Suprapubic skin (tissue), 4 donors: Measurements from ENCODE around the gene UMAD1. TPM values are rescaled to one million over a fixed set of nuclear protein-coding genes. Genes with fewer than 3 reads are reported as not detected.
"Not testable (repeated sequence)": the region's sequence is repeated elsewhere in the genome, so short reads cannot be mapped to it uniquely, and the experiment has no call there.

ENCODE experiments used
- DNase-seq, 2 donors: peaks; one replicate each; pipeline ENCODE4 v3.0.0-alpha.2; 2019; ENCODE audit warnings: low spot score in 2 of 2
- H3K27ac ChIP-seq: fragments of 200-600 bp; sonication (generic); one replicate; pipeline ENCODE4 v1.5.1; 2019
- H3K27me3 ChIP-seq: fragments of 200-600 bp; sonication (generic); one replicate; pipeline ENCODE4 v1.5.1; 2019
- H3K36me3 ChIP-seq: fragments of 200-600 bp; sonication (generic); one replicate; pipeline ENCODE4 v1.5.1; 2019
- H3K4me1 ChIP-seq: fragments of 200-600 bp; sonication (generic); one replicate; pipeline ENCODE4 v1.5.1; 2019
- H3K4me3 ChIP-seq: fragments of 200-600 bp; sonication (generic); one replicate; pipeline ENCODE4 v1.5.1; 2019; ENCODE audit warnings: mild to moderate bottlenecking
- H3K9me3 ChIP-seq: fragments of 200-600 bp; sonication (generic); one replicate; pipeline ENCODE4 v1.5.1; 2019
- CTCF ChIP-seq, 2 donors: fragments of 200-600 bp in 1 of 2; fragments of 450-650 bp in 1 of 2; sonication (generic) in 1 of 2; IDR thresholded peaks; one replicate each; pipeline ENCODE4 v1.5.1; 2016 to 2019; ENCODE audit warnings: antibody characterized with exemption in 2 of 2, mild to moderate bottlenecking in 1 of 2, moderate library complexity in 1 of 2
- EP300 ChIP-seq: sonication (generic); formaldehyde crosslinking; IDR thresholded peaks from one replicate; pipeline ENCODE4 v1.6.1; 2017; ENCODE audit warnings: antibody characterized with exemption
- POLR2A ChIP-seq, 2 donors: fragments of 450-650 bp; IDR thresholded peaks; one replicate each; pipeline ENCODE4 v1.6.1; 2017; ENCODE audit warnings: antibody characterized with exemption in 2 of 2, mild to moderate bottlenecking in 2 of 2, moderate library complexity in 2 of 2
- POLR2AphosphoS5 ChIP-seq, 3 donors: sonication (generic); formaldehyde crosslinking; IDR thresholded peaks; one replicate each; pipeline ENCODE4 v1.6.1; 2017; ENCODE audit warnings: antibody characterized with exemption in 3 of 3
- WGBS: methylation state at CpG from one replicate; pipeline ENCODE4 v1.1.5; 2018; 5-methylcytosine and 5-hydroxymethylcytosine counted together
- total RNA-seq, 4 donors: library from RNA; depleted of rRNA; stranded (reverse); fragments of >200 nt; gene quantifications; one replicate each; pipeline ENCODE4 v1.1.0, GENCODE V29; 2016

UMAD1 gene
- total RNA-seq, 4 donors from 2014 or later = 9.3 to 28.9 (median 17.7) TPM

- Histone ChIP-seq H3K4me3 (no peak overlapping the region), H3K4me1 (no peaks in the 10 kb centered on the region), H3K27me3 (no peaks in the 10 kb centered on the region), H3K9me3 (no peaks in the 10 kb centered on the region), H3K27ac (no peak overlapping the region), H3K36me3 (no peaks in the 10 kb centered on the region)
- TF ChIP-seq CTCF (IDR thresholded peaks at IDR 0.05) (no peak), POLR2AphosphoS5 (IDR thresholded peaks at IDR 0.05) (no peak), EP300 (no peak), POLR2A (IDR thresholded peaks at IDR 0.05) (no peak)
- WGBS = 95% methylated on average over 2 of the region's 2 CpGs
- DNase-seq = no peak
Observed at GRCh38 chr7:7802531-7802930, 162.0 kb downstream of the UMAD1 start.

- no peak overlapping the region for H3K4me3 ChIP-seq
- WGBS = 83% methylated on average over 3 of the region's 3 CpGs
Observed at GRCh38 chr7:7803715-7804178, 163.2 kb downstream of the UMAD1 start.

GRCh38 chr7:7804822-7805221 lies 164.3 kb downstream of the UMAD1 start:
- not testable (repeated sequence) for H3K4me3 ChIP-seq, H3K27ac ChIP-seq, H3K4me1 ChIP-seq, H3K9me3 ChIP-seq, H3K27me3 ChIP-seq, DNase-seq, H3K36me3 ChIP-seq
- WGBS = 86% methylated on average over 9 of the region's 9 CpGs

More at GRCh38 chr7:7803715-7804178, 163.2 kb downstream of the UMAD1 start:
- H3K4me1 ChIP-seq = no peaks in the 10 kb centered on the region
- no peaks in the 10 kb centered on the region for H3K27me3 ChIP-seq
- TF ChIP-seq POLR2A (IDR thresholded peaks at IDR 0.05) = no peak
- TF ChIP-seq CTCF (IDR thresholded peaks at IDR 0.05) = no peak
- TF ChIP-seq POLR2AphosphoS5 (IDR thresholded peaks at IDR 0.05) = no peak
- no peak for TF ChIP-seq EP300
- no peaks in the 10 kb centered on the region for H3K36me3 ChIP-seq
- no peak overlapping the region for H3K27ac ChIP-seq
- DNase-seq = no peak
- H3K9me3 ChIP-seq = no peaks in the 10 kb centered on the region

GRCh38 chr7:7805511-7806153 lies 165.1 kb downstream of the UMAD1 start:
- no peaks in the 10 kb centered on the region for H3K27me3 ChIP-seq
- no peaks in the 10 kb centered on the region for H3K4me1 ChIP-seq
- no peaks in the 10 kb centered on the region for H3K9me3 ChIP-seq
- DNase-seq = no peak
- TF ChIP-seq POLR2AphosphoS5 (IDR thresholded peaks at IDR 0.05) (no peak), EP300 (no peak), CTCF (IDR thresholded peaks at IDR 0.05) (no peak)
- H3K4me3 ChIP-seq = no peak overlapping the region
- H3K36me3 ChIP-seq = no peaks in the 10 kb centered on the region
- 88% methylated on average over 2 of the region's 2 CpGs for WGBS
- H3K27ac ChIP-seq = no peak overlapping the region

GRCh38 chr7:7808156-7808555 lies 167.6 kb downstream of the UMAD1 start:
- Histone ChIP-seq H3K4me1 (no peaks in the 10 kb centered on the region), H3K36me3 (no peaks in the 10 kb centered on the region), H3K27ac (no peak overlapping the region), H3K4me3 (no peak overlapping the region), H3K27me3 (no peaks in the 10 kb centered on the region), H3K9me3 (no peaks in the 10 kb centered on the region)
- 59% methylated on average over 4 of the region's 4 CpGs for WGBS
- no peak for TF ChIP-seq EP300
- TF ChIP-seq CTCF (IDR thresholded peaks at IDR 0.05) = no peak
- TF ChIP-seq POLR2A (IDR thresholded peaks at IDR 0.05) = no peak
- no peak for TF ChIP-seq POLR2AphosphoS5 (IDR thresholded peaks at IDR 0.05)
- no peak for DNase-seq

- DNase-seq = no peak
- Histone ChIP-seq H3K4me3 (no peak overlapping the region), H3K4me1 (no peaks in the 10 kb centered on the region), H3K36me3 (no peaks in the 10 kb centered on the region), H3K27ac (no peak overlapping the region), H3K9me3 (no peaks in the 10 kb centered on the region), H3K27me3 (no peaks in the 10 kb centered on the region)
- TF ChIP-seq CTCF (IDR thresholded peaks at IDR 0.05) = no peak
- TF ChIP-seq POLR2A (IDR thresholded peaks at IDR 0.05) = no peak
- TF ChIP-seq POLR2AphosphoS5 (IDR thresholded peaks at IDR 0.05) = no peak
- TF ChIP-seq EP300 = no peak
- 98% methylated on average over 1 of the region's 1 CpG for WGBS
Observed at GRCh38 chr7:7808626-7809025, 168.1 kb downstream of the UMAD1 start.
